ENCODE data around the gene AUTS2. TPM values are rescaled to one million over a fixed set of nuclear protein-coding genes. Genes with fewer than 3 reads are reported as not detected.

AUTS2 gene
- total and polyA plus RNA-seq, 9 of the 15 experiments (the other 6 are each of a cell fraction or from before 2014, with no cell fraction given) = 0.58 TPM; not detected in 8

DNA sequence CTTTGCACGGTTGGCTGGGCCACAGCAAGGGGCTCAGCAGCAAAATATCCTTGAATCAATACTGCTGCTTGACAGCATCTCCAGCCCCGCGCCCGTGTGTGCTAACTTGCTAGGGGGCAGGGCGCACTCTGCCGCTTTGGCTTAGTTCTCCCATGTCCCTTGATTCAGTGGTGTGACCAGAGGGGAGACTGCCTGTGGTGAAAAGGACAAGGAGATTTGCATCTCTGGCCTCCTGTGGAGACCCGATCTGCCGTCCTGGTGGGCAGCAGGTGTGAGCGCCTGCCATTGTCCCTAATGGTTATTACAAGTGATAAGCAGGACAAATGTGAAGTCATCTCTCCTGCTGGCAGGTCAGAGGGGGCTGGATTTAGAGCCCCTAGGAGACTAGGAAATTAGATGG, 1033.4 kb downstream of the AUTS2 start:
- no peak for DNase-seq (ENCODE audit: extremely low read depth in 1 of 4, low spot score in 3 of 4)
- no peak for FAIRE-seq
- no TSS peak for BruUV-seq (replicated peaks)
- H3K27me3 ChIP-seq (ENCODE audit: control insufficient read depth in 2 of 2, insufficient read depth in 2 of 2, low read length in 2 of 2) = peaks cover 24 to 50% of the 10 kb centered on the region in 2 experiments
- H3K4me2 ChIP-seq (ENCODE audit: insufficient read depth, low read length) = no peak overlapping the region
- H3K4me1 ChIP-seq (replicated peaks in 1 of 2; ENCODE audit: control insufficient read depth in 2 of 2, insufficient read depth in 2 of 2, low read length in 2 of 2) = no peaks in the 10 kb centered on the region; a peak in 2 of 5 replicates
- ATAC-seq = no peak
- no peak overlapping the region for H2AFZ ChIP-seq (ENCODE audit: low read depth, low read length)
- no peaks in the 10 kb centered on the region for H3K9me1 ChIP-seq (ENCODE audit: control insufficient read depth, insufficient read depth, low read length)
- ChIA-PET POLR2A (no interaction called here), CTCF (ENCODE audit: low intra/inter-chr PET ratio) (no interaction called here)
- in situ Hi-C loops (cut with MboI) (no loop called here), intact Hi-C loops (cut with micrococcal nuclease) (no loop called here)
- no peak overlapping the region for H3K9ac ChIP-seq (ENCODE audit: insufficient read depth in 1 of 2, low read depth in 2 of 2, low read length in 2 of 2)
- H3K9me3 ChIP-seq (replicated peaks; ENCODE audit: control insufficient read depth, insufficient read depth, low read depth, low read length) = no peaks in the 10 kb centered on the region
- H3K27ac ChIP-seq (ENCODE audit: extremely low read depth, low read depth, low read length) = no peak overlapping the region
- H3K79me2 ChIP-seq (ENCODE audit: control insufficient read depth, insufficient read depth, low read length) = no peaks in the 10 kb centered on the region
- no peak overlapping the region for H3K4me3 ChIP-seq
- WGBS (ENCODE audit: insufficient coverage, low coverage, missing lambda C conversion rate) = 3% methylated on average over 9 of the region's 9 CpGs
- H3K36me3 ChIP-seq (ENCODE audit: control insufficient read depth, insufficient read depth, low read length) = no peaks in the 10 kb centered on the region
- H4K20me1 ChIP-seq (replicated peaks; ENCODE audit: control insufficient read depth, insufficient read depth, low read length) = no peaks in the 10 kb centered on the region; the same call in 1 of the 2 replicates
- TF ChIP-seq, protein P1, sequence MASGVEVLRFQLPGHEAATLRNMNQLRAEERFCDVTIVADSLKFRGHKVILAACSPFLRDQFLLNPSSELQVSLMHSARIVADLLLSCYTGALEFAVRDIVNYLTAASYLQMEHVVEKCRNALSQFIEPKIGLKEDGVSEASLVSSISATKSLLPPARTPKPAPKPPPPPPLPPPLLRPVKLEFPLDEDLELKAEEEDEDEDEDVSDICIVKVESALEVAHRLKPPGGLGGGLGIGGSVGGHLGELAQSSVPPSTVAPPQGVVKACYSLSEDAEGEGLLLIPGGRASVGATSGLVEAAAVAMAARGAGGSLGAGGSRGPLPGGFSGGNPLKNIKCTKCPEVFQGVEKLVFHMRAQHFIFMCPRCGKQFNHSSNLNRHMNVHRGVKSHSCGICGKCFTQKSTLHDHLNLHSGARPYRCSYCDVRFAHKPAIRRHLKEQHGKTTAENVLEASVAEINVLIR (CRISPR knock-in tag; IDR thresholded peaks at IDR 0.05) = no peak
- TF ChIP-seq, protein P2, sequence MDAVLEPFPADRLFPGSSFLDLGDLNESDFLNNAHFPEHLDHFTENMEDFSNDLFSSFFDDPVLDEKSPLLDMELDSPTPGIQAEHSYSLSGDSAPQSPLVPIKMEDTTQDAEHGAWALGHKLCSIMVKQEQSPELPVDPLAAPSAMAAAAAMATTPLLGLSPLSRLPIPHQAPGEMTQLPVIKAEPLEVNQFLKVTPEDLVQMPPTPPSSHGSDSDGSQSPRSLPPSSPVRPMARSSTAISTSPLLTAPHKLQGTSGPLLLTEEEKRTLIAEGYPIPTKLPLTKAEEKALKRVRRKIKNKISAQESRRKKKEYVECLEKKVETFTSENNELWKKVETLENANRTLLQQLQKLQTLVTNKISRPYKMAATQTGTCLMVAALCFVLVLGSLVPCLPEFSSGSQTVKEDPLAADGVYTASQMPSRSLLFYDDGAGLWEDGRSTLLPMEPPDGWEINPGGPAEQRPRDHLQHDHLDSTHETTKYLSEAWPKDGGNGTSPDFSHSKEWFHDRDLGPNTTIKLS (IDR thresholded peaks at IDR 0.05; ENCODE audit: borderline replicate concordance, low read depth) = no peak
- TF ChIP-seq, protein P3, sequence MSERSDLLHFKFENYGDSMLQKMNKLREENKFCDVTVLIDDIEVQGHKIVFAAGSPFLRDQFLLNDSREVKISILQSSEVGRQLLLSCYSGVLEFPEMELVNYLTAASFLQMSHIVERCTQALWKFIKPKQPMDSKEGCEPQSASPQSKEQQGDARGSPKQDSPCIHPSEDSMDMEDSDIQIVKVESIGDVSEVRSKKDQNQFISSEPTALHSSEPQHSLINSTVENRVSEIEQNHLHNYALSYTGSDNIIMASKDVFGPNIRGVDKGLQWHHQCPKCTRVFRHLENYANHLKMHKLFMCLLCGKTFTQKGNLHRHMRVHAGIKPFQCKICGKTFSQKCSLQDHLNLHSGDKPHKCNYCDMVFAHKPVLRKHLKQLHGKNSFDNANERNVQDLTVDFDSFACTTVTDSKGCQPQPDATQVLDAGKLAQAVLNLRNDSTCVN (CRISPR knock-in tag; IDR thresholded peaks at IDR 0.05) = no peak
- no peak for TF ChIP-seq KDM2B (CRISPR knock-in tag; IDR thresholded peaks at IDR 0.05)
- TF ChIP-seq, protein P4, sequence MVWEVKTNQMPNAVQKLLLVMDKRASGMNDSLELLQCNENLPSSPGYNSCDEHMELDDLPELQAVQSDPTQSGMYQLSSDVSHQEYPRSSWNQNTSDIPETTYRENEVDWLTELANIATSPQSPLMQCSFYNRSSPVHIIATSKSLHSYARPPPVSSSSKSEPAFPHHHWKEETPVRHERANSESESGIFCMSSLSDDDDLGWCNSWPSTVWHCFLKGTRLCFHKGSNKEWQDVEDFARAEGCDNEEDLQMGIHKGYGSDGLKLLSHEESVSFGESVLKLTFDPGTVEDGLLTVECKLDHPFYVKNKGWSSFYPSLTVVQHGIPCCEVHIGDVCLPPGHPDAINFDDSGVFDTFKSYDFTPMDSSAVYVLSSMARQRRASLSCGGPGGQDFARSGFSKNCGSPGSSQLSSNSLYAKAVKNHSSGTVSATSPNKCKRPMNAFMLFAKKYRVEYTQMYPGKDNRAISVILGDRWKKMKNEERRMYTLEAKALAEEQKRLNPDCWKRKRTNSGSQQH (CRISPR knock-in tag; IDR thresholded peaks at IDR 0.05) = no peak
- TF ChIP-seq GATA2 (CRISPR knock-in tag; IDR thresholded peaks at IDR 0.05) = no peak
- TF ChIP-seq RAD21 (CRISPR knock-in tag; conservative IDR thresholded peaks at IDR 0.05 in 1 of 2, IDR thresholded peaks at IDR 0.05 in 1 of 2) = no peak
- TF ChIP-seq HMG20A (CRISPR knock-in tag; conservative IDR thresholded peaks at IDR 0.05) = no peak
- TF ChIP-seq MTA1 (IDR thresholded peaks at IDR 0.05; ENCODE audit: borderline replicate concordance) = no peak
- TF ChIP-seq, protein P5, sequence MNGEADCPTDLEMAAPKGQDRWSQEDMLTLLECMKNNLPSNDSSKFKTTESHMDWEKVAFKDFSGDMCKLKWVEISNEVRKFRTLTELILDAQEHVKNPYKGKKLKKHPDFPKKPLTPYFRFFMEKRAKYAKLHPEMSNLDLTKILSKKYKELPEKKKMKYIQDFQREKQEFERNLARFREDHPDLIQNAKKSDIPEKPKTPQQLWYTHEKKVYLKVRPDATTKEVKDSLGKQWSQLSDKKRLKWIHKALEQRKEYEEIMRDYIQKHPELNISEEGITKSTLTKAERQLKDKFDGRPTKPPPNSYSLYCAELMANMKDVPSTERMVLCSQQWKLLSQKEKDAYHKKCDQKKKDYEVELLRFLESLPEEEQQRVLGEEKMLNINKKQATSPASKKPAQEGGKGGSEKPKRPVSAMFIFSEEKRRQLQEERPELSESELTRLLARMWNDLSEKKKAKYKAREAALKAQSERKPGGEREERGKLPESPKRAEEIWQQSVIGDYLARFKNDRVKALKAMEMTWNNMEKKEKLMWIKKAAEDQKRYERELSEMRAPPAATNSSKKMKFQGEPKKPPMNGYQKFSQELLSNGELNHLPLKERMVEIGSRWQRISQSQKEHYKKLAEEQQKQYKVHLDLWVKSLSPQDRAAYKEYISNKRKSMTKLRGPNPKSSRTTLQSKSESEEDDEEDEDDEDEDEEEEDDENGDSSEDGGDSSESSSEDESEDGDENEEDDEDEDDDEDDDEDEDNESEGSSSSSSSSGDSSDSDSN (IDR thresholded peaks at IDR 0.05; ENCODE audit: borderline replicate concordance in 1 of 2, low read depth in 2 of 2, low read length in 2 of 2) = no peak
- TF ChIP-seq, protein P6, sequence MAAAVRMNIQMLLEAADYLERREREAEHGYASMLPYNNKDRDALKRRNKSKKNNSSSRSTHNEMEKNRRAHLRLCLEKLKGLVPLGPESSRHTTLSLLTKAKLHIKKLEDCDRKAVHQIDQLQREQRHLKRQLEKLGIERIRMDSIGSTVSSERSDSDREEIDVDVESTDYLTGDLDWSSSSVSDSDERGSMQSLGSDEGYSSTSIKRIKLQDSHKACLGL (CRISPR knock-in tag; IDR thresholded peaks at IDR 0.05; ENCODE audit: borderline replicate concordance, poor library complexity, severe bottlenecking) = no peak
- TF ChIP-seq TEAD2 (tag; IDR thresholded peaks at IDR 0.05) = no peak
